ENCODE measurements around the gene BMERB1.
"Not testable (repeated sequence)": the region's sequence is repeated elsewhere in the genome, so short reads cannot be mapped to it uniquely, and the experiment has no call there.

The BMERB1 gene

DNA sequence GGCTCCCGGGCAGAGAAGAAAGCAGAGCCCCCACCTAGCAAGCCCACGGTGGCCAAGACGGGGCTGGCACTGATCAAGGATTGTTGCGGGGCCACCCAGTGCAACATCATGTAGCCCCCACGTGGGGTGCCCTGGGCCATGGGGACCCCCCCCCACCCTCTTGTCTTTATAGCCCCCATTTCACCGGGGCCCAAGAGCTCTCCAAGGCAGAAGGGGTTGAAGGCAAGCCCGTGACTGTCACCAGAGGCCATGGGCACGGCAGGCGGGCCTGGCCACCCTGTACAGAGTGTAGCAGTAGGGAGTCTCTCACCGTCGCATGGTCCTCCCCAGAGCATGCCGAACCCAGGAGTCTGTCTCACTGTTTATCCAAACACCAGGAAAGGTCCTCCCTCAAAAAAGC lies 152.3 kb downstream of the BMERB1 start:
- DNase-seq (ENCODE audit: low read depth in 1 of 2, low spot score in 1 of 2) = no peak

GRCh38 chr16:15587152-15587825 lies 152.9 kb downstream of the BMERB1 start:
- no peak for DNase-seq (ENCODE audit: low read depth in 1 of 2, low spot score in 1 of 2)

DNA sequence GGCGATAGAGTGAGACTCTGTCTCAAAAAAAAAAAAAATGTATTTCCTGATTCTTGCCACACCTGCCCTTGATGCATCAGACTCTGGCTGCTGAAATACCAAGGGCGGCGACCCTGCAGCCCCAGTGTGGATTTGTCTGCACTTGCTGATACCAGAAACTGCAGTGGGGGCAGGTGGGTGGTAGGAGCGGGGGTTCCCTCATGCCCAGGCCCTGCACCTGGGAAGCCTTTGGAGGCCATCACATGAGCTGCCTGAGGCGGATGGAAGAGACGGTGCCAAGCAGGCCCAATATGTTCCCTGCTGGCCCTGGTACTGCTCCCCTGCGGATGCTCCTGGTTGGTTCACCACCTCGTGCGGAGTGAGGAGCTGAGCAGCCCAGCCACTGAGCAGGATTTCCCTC lies 157.9 kb downstream of the BMERB1 start:
- DNase-seq (ENCODE audit: low read depth in 1 of 2, low spot score in 1 of 2) = no peak

DNA sequence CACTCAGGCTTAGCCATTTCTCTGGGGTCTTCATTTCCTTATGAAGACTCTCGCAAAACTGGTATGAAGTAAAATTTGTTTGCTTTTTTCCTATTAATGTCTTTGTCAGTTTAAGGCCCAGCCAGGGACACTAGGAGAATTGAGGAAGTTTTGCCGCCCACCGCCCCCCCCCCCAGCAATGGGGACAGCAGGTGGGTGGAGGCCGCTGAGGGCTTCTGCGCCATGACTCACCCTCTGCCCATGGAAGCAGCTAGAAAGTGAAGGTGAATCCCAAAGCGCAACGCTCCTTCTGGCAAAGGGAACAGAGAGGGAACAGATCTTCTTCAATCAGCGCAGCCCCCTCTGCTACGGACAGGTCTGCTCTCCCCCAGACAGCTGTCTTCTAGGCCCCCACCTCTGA lies 158.8 kb downstream of the BMERB1 start:
- DNase-seq (ENCODE audit: low read depth in 1 of 2, low spot score in 1 of 2) = no peak

GRCh38 chr16:15594711-15595320 lies 160.4 kb downstream of the BMERB1 start:
- no peak for DNase-seq (ENCODE audit: low read depth in 1 of 2, low spot score in 1 of 2)

GRCh38 chr16:15597135-15597534 lies 162.7 kb downstream of the BMERB1 start:
- no peak for DNase-seq (ENCODE audit: low read depth in 1 of 2, low spot score in 1 of 2)

DNA sequence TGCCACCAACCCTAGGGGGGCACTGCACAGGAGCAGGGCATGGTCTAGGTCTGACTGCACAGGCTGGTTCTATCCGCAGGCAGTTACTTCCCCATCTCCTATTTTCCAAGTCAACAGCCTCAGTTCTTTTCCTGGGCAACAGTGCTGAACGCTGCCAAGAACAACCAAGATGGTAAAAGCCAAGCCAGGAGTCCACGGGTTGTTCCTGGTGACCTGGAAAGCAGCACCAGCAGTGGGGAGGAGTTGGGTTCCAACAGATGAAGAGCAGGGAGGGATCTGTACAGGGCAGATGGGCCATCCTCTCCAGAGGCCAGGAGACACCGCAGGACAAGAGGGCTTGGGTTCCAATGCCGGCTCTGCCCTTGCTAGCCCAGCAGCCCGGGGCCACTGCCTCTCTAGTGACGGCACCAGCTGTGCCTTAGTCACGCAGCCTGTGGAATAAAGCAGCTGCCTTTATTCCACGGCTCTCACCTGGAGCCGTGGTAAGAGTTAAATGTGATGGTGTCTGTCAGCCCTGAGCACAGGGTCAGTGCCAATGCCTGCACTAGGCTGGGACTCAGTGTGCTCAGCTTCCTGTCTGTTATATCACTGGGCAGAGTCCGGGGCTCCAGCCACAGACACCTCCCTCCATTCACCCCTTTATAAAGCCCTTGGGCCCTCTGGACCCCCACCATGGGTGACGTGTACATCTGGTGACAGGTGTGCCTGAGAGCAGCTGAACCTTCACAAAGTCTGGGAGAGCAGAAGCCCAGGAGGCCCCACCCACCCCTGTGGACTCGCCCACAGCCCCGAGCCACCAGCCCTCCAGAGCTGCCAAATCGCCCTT lies 163.6 kb downstream of the BMERB1 start:
- no peak for DNase-seq (ENCODE audit: low read depth in 1 of 2, low spot score in 1 of 2)

- DNase-seq (ENCODE audit: low read depth in 1 of 2, low spot score in 1 of 2) = no peak
These were observed 164.3 kb downstream of the BMERB1 start for GRCh38 chr16:15598648-15599190.

GRCh38 chr16:15599303-15600070 lies 165.1 kb downstream of the BMERB1 start:
- no peak for DNase-seq (ENCODE audit: low read depth in 1 of 2, low spot score in 1 of 2)

- no peak for DNase-seq (ENCODE audit: low read depth in 1 of 2, low spot score in 1 of 2)
These were observed 167.0 kb downstream of the BMERB1 start for GRCh38 chr16:15601212-15601879.

- DNase-seq (ENCODE audit: low read depth in 1 of 2, low spot score in 1 of 2) = no peak
These were observed 168.1 kb downstream of the BMERB1 start for GRCh38 chr16:15602285-15603044.

DNA sequence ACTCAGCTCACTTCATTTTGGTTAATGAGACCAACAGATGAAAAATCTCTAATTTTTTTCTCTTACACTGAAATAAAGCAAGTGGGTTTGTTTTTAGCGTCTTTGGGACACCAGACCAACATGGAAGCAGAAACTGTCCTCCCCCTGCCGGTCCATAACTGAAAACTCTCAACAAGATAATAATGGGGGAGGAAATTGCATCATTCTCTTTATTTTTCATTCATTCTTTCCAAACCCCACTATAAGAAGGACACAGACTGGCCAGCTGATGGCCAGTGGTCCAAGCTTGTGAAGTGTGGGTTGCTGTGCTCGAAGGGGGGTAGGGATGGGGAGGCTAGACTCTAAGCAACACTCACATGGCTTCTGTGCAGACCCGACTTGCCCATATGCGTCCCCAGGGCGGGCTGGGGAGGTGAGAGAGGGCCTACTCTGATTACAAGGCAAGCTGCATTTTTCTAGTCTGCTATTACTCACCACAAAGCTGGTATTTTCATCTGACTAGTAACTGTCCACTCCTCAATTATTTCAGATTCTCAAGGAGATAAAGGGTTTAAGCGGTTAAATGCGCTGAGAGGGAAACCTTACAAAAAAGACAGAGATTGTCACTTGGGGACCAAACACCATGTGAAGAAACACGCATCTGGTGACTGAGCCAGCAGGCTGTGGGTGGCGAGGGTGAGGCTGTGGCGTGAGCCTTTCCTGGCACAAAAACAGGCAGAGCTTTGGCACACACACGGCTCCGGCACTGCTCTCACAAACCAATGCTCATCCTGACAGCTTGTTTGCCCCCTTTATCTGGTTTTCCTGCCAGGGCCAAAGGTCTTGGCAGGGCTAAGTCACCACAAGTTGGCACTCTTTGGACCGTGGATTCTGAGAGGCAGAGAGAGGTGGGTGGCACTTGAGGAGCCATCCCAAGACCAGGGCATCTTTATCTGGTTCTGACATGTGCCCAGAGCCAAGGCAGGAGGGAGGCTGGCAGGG lies 170.4 kb downstream of the BMERB1 start:
- no peak for DNase-seq (ENCODE audit: low read depth in 1 of 2, low spot score in 1 of 2)

- no peak for DNase-seq (ENCODE audit: low read depth in 1 of 2, low spot score in 1 of 2)
These were observed 171.6 kb downstream of the BMERB1 start for GRCh38 chr16:15605839-15606517.

GRCh38 chr16:15606518-15607220 lies 172.3 kb downstream of the BMERB1 start:
- no peak for DNase-seq (ENCODE audit: low read depth in 1 of 2, low spot score in 1 of 2)

DNA sequence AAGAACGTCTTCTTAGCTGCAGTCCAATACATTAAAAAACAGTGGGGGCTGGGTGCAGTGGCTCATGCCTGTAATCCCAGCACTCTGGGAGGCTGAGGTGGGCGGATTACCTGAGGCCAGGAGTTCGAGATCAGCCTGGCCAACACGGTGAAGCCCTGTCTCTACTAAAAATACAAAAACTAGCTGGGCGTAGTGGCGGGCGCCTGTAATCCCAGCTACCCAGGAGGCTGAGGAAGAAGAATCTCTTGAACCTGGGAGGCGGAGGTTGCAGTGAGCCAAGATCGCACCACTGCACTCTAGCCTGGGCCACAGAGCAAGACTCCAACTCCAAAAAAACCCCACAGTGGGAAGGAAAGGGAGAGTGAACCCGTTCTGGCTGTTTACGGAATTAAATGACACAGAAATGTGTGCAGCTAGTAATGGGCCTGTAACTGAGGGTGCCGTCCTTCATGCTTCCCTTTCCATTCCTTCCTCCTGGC lies 172.9 kb downstream of the BMERB1 start:
- DNase-seq (ENCODE audit: low read depth in 1 of 2, low spot score in 1 of 2) = not testable (repeated sequence)

DNA sequence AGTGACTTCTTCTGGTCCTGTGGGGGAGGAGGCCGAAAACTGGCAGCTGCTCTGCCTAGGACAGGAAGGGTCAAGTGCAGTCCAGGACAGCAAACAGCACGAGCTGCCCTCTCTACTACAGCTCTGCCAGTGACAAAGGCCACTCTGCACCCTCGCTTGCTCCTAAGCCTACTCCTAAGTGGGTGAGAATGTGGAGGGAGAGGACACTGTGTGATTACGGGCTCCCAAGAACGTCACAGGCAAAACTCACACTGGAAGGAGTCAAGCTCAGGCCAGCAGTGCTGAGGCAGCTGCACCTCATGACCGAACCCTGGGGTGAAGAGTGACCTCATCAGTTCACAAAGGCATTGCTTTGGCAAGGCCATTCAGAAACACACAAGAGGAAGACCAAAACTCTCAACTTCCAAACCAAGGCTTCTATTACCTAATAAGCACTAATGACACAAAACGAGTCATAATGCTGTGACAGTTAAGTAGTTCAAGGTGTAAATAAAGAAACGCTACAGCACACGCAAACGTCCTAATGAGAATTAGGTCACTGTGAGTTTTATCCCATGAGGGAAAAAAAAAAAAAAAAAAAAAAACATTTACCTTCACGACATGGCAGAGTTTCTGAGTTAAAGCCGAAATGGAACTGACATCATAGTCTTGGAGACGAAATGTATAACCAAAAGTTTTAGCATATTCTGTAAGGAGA lies 173.5 kb downstream of the BMERB1 start:
- no peak for DNase-seq (ENCODE audit: low read depth in 1 of 2, low spot score in 1 of 2)
